Uterus (tissue), 4 donors: ENCODE measurements around the gene CDKL5. TPM values are rescaled to one million over a fixed set of nuclear protein-coding genes. Genes with fewer than 3 reads are reported as not detected.
A peak's percentile ranks its signal among the peaks of the same experiment; 100 is the strongest.
"Not testable (repeated sequence)": the region's sequence is repeated elsewhere in the genome, so short reads cannot be mapped to it uniquely, and the experiment has no call there.

Experiments used
- DNase-seq, 2 donors: peaks; one replicate each; pipeline ENCODE4 v3.0.0-alpha.2; 2019 to 2020
- H3K27ac ChIP-seq, 2 donors: fragments of 200-600 bp; sonication (generic); 1 replicate in 1 of 2; 2 replicates in 1 of 2; pipeline ENCODE4 v1.5.1; 2016 to 2018
- H3K27me3 ChIP-seq, 2 donors: fragments of 200-600 bp; sonication (generic); one replicate each; pipeline ENCODE4 v1.5.1; 2018 to 2019; ENCODE audit warnings: control low read depth in 1 of 2
- H3K36me3 ChIP-seq, 2 donors: fragments of 200-600 bp; sonication (generic); one replicate each; pipeline ENCODE4 v1.5.1; 2019; ENCODE audit warnings: control low read depth in 1 of 2
- H3K4me1 ChIP-seq, 2 donors: fragments of 200-600 bp; sonication (generic); one replicate each; pipeline ENCODE4 v1.5.1; 2018 to 2019; ENCODE audit warnings: control low read depth in 1 of 2
- H3K4me3 ChIP-seq, 2 donors: fragments of 200-600 bp; sonication (generic); 1 replicate in 1 of 2; 2 replicates in 1 of 2; pipeline ENCODE4 v1.5.1; 2018 to 2019; ENCODE audit warnings: mild to moderate bottlenecking in 1 of 2
- H3K9me3 ChIP-seq, 2 donors: fragments of 200-600 bp; sonication (generic); one replicate each; pipeline ENCODE4 v1.5.1; 2019; ENCODE audit warnings: control low read depth in 1 of 2
- POLR2A ChIP-seq, 2 donors: fragments of 450-650 bp; IDR thresholded peaks; one replicate each; pipeline ENCODE4 v1.6.1; 2016; ENCODE audit warnings: antibody characterized with exemption in 2 of 2, mild to moderate bottlenecking in 1 of 2, moderate library complexity in 1 of 2
- intact Hi-C: fragments of 100-400 bp; cut with DNase I; formaldehyde crosslinking; loops from one replicate; pipeline ENCODE4 v1.15.1; 2023; ENCODE audit warnings: low total_unique reads
- total RNA-seq, 4 donors: library from RNA; depleted of rRNA in 3 of 4; stranded (reverse); fragments of >200 nt in 3 of 4; gene quantifications; one replicate each; pipeline versions ENCODE4 v1.1.0 to v1.2.4, GENCODE V29; 2014 to 2023
- TF ChIP-seq, protein P1 (sequence below), 4 experiments: fragments of 200-600 bp in 2 of 4; fragments of 450-650 bp in 2 of 4; sonication (generic) in 2 of 4; IDR thresholded peaks; one replicate each; pipeline ENCODE4 v1.5.1; 2016 to 2019; ENCODE audit warnings: antibody characterized with exemption in 4 of 4, mild to moderate bottlenecking in 2 of 4, moderate library complexity in 1 of 4
- donor health status: DM: yes; HTN: yes; CAD: no.

Gene CDKL5
- total RNA-seq, 4 donors from 2014 or later = 9.7 to 14.5 (median 13.2) TPM

DNA sequence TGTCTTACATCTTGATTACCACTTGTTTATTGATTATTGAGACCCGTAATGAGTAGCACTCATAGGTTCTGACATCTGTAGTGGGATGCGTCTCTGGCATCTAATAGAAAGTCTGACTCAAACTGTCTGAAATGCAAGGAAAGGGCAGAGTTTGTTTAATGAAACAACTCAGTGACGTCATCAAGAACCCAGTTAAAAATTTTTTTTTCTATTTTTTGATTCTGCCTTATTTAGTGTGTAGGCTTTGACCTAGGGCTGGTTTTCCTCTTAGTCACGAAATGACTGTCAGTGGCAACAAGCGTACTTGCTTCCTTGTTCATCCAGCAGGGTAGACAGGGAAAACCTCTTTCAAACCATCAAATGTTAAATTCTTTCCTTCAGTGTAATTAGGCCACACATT lies 3.1 kb upstream of the CDKL5 start:
- intact Hi-C loops = no loop called here
- no peak for DNase-seq
- Histone ChIP-seq H3K4me1 (no peaks in the 10 kb centered on the region), H3K4me3 (no peak overlapping the region), H3K27me3 (no peaks in the 10 kb centered on the region), H3K36me3 (no peaks in the 10 kb centered on the region), H3K27ac (no peak overlapping the region), H3K9me3 (no peaks in the 10 kb centered on the region)
- TF ChIP-seq POLR2A (IDR thresholded peaks at IDR 0.05) = no peak
- TF ChIP-seq, protein P1, sequence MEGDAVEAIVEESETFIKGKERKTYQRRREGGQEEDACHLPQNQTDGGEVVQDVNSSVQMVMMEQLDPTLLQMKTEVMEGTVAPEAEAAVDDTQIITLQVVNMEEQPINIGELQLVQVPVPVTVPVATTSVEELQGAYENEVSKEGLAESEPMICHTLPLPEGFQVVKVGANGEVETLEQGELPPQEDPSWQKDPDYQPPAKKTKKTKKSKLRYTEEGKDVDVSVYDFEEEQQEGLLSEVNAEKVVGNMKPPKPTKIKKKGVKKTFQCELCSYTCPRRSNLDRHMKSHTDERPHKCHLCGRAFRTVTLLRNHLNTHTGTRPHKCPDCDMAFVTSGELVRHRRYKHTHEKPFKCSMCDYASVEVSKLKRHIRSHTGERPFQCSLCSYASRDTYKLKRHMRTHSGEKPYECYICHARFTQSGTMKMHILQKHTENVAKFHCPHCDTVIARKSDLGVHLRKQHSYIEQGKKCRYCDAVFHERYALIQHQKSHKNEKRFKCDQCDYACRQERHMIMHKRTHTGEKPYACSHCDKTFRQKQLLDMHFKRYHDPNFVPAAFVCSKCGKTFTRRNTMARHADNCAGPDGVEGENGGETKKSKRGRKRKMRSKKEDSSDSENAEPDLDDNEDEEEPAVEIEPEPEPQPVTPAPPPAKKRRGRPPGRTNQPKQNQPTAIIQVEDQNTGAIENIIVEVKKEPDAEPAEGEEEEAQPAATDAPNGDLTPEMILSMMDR (IDR thresholded peaks at IDR 0.05) = no peak

DNA sequence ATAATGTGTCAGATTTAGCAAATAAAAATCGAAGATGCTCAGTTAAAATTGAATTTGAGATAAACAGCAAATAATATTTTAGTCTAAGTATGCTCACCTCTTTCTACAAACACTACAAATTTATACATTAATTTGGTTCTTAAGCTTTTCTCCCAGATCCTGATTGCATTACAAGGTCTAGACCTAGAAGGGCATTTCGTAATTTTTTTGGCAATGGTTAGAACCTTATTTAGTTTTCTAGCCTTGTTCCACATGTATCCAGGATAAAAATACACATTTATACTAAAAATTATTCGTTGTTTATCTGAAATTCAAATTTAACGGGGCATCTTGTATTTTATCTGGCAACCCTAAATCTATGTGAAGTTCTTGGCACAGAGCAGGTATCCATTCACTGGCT lies 2.5 kb upstream of the CDKL5 start:
- no peak overlapping the region for H3K4me3 ChIP-seq
- no peak for DNase-seq
- H3K9me3 ChIP-seq = no peaks in the 10 kb centered on the region
- TF ChIP-seq, protein P1 (IDR thresholded peaks at IDR 0.05) = no peak
- no peak for TF ChIP-seq POLR2A (IDR thresholded peaks at IDR 0.05)
- H3K27ac ChIP-seq = no peak overlapping the region
- no peaks in the 10 kb centered on the region for H3K4me1 ChIP-seq
- H3K27me3 ChIP-seq = no peaks in the 10 kb centered on the region
- intact Hi-C loops = no loop called here
- H3K36me3 ChIP-seq = no peaks in the 10 kb centered on the region

DNA sequence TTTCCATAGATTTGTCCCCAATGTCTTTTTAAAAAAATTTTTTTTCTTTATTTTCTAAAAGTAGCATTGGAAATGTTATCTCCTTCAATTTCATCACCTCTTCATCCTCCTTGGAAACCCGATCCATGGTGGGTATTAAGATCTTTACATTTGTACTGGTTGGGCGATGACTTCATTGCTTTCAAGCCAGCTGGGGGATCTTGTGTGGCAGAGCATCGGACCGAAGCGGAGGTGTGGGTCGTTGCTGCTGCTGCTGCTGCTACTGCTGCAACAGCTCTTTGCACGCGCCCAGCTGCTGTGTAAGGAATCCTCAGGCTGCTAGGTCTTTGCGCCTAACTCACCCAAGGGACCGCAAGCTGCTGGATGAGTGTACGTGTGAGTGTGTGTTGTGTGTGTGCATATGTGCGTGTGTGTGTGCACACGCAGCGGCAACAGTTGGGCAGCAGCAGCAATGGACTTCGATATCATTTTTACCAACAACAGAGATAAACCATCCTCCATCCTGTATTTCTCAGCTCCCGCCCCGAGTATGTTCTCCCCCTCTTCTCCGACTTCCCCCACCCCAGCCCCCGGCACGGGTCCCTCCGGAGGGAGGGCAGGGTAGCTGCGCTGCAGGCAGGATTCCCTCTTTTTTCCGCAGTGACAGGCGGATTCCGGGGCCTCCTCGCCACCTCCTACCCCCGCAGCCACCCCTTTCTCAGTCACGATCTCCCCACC lies 768 bp upstream of the CDKL5 start:
- H3K4me3 ChIP-seq = peak overlapping the region; percentile 47 to 68
- H3K27me3 ChIP-seq = no peaks in the 10 kb centered on the region
- peak overlapping the region; percentile 73 to 77 for H3K27ac ChIP-seq
- no peaks in the 10 kb centered on the region for H3K36me3 ChIP-seq
- intact Hi-C loops = no loop called here
- peak in 1 of 2 donors; percentile 22 for DNase-seq
- no peak for TF ChIP-seq POLR2A (IDR thresholded peaks at IDR 0.05)
- TF ChIP-seq, protein P1 (IDR thresholded peaks at IDR 0.05) = no peak
- H3K4me1 ChIP-seq = no peaks in the 10 kb centered on the region
- no peaks in the 10 kb centered on the region for H3K9me3 ChIP-seq

DNA sequence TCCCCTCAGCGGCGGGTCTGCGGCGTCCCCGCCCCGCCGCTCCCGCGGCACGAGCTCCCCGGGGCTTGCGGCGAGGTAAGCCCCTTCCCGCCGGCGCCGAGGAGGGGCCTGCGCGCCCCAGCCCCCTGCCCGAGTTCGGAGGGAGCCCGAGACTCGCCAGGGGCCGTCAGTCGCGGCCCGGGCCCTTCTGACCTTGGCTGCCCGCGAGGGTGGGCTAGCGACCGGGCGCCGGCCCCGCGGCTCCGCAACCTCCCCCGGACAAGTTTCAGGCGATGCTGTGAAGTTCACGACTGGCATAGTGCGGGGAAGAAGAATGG lies 554 bp downstream of the CDKL5 start:
- Histone ChIP-seq H3K36me3 (no peaks in the 10 kb centered on the region), H3K27ac (peak overlapping the region; percentile 64 to 81), H3K4me1 (no peaks in the 10 kb centered on the region), H3K4me3 (peak overlapping the region; percentile 68 to 70), H3K27me3 (no peaks in the 10 kb centered on the region), H3K9me3 (no peaks in the 10 kb centered on the region)
- TF ChIP-seq POLR2A (IDR thresholded peaks at IDR 0.05) = no peak
- TF ChIP-seq, protein P1 (IDR thresholded peaks at IDR 0.05) = no peak
- DNase-seq = no peak
- intact Hi-C loops = no loop called here

DNA sequence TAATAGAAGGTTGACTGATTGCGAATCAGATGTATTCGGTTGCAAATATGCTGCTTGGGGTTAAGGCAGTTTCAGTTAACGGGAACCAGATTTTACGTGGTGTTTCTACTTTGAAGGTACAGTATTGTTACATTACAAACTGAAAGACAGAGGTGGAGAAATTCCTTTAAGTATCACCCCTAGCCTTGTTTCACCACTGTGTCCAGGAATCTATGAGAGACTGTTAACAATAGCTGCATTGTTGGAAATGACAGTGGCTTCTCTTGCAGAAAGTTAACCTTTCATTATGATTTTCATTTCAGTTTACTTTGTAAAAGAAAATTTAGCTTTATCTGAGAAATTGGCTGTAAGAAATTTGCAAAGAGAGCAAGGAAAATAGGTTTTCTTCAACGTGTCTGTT lies 2.6 kb downstream of the CDKL5 start:
- no peaks in the 10 kb centered on the region for H3K27me3 ChIP-seq
- intact Hi-C loops = no loop called here
- H3K4me3 ChIP-seq = no peak overlapping the region
- H3K9me3 ChIP-seq = no peaks in the 10 kb centered on the region
- no peak overlapping the region for H3K27ac ChIP-seq
- DNase-seq = no peak
- no peaks in the 10 kb centered on the region for H3K4me1 ChIP-seq
- H3K36me3 ChIP-seq = no peaks in the 10 kb centered on the region
- no peak for TF ChIP-seq POLR2A (IDR thresholded peaks at IDR 0.05)
- TF ChIP-seq, protein P1 (IDR thresholded peaks at IDR 0.05) = no peak

DNA sequence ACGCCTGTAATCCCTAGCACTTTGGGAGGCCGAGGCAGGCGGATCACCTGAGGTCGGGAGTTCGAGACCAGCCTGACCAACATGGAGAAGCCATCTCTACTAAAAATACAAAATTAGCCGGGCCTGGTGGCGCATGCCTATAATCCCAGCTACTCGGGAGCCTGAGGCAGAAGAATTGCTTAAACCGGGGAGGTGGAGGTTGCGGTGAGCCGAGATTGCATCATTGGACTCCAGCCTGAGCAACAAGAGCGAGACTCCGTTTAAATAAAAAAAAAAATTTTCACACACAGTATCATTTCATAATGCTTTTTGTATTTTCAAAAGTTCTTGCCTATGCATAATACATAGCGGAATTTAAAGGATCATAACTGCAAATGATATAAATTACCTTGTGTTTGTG lies 7.9 kb downstream of the CDKL5 start:
- intact Hi-C loops = not testable (repeated sequence)

More for the DNA sequence above, 7.9 kb downstream of the CDKL5 start:
- not testable (repeated sequence) for DNase-seq, H3K4me3 ChIP-seq, H3K27me3 ChIP-seq, H3K36me3 ChIP-seq, H3K4me1 ChIP-seq, H3K27ac ChIP-seq, H3K9me3 ChIP-seq
